ENCODE measurements around the gene EXOC2. TPM values are rescaled to one million over a fixed set of nuclear protein-coding genes. Genes with fewer than 3 reads are reported as not detected.

Gene EXOC2
- total RNA-seq, 4 donors from 2014 or later: 17.8 to 24.8 (median 21.4) TPM

GRCh38 chr6:636488-636887 is 56.5 kb downstream of the EXOC2 start:
- DNase-seq: no peak
- H3K9me3 ChIP-seq: no peaks in the 10 kb centered on the region
- H3K4me3 ChIP-seq: no peak overlapping the region
- TF ChIP-seq POLR2A (IDR thresholded peaks at IDR 0.05) (no peak), CTCF (IDR thresholded peaks at IDR 0.05) (no peak)
- H3K27me3 ChIP-seq: no peaks in the 10 kb centered on the region
- H3K36me3 ChIP-seq: peaks cover 0 to 49% (median 0%) of the 10 kb centered on the region in 3 donors
- 52 to 57% methylated on average over 5 of the region's 5 CpGs for WGBS, 2 donors
- H3K27ac ChIP-seq: peak overlapping the region in 1 of 4 donors; percentile 20
- peaks cover 0 to 9% (median 0%) of the 10 kb centered on the region in 3 donors for H3K4me1 ChIP-seq
- intact Hi-C loops (cut with DNase I): no loop called here

GRCh38 chr6:635233-635632 is 57.7 kb downstream of the EXOC2 start:
- Histone ChIP-seq H3K27ac (no peak overlapping the region), H3K9me3 (no peaks in the 10 kb centered on the region), H3K4me1 (peaks cover 0 to 6% (median 0%) of the 10 kb centered on the region in 3 donors), H3K36me3 (peaks cover 0 to 60% (median 0%) of the 10 kb centered on the region in 3 donors), H3K4me3 (no peak overlapping the region), H3K27me3 (no peaks in the 10 kb centered on the region)
- intact Hi-C loops (cut with DNase I): no loop called here
- 87 to 92% methylated on average over 5 of the region's 5 CpGs for WGBS, 2 donors
- no peak for DNase-seq
- TF ChIP-seq POLR2A (IDR thresholded peaks at IDR 0.05) (no peak), CTCF (IDR thresholded peaks at IDR 0.05) (no peak)

GRCh38 chr6:633611-634010 is 59.3 kb downstream of the EXOC2 start:
- TF ChIP-seq CTCF (IDR thresholded peaks at IDR 0.05) (no peak), POLR2A (IDR thresholded peaks at IDR 0.05) (no peak)
- Histone ChIP-seq H3K27me3 (no peaks in the 10 kb centered on the region), H3K4me3 (no peak overlapping the region), H3K36me3 (peaks cover 0 to 70% (median 0%) of the 10 kb centered on the region in 3 donors), H3K27ac (no peak overlapping the region), H3K9me3 (no peaks in the 10 kb centered on the region), H3K4me1 (peaks cover 0 to 3% (median 0%) of the 10 kb centered on the region in 3 donors)
- DNase-seq: no peak
- 75% methylated on average over 1 of the region's 1 CpG for WGBS, 2 donors
- intact Hi-C loops (cut with DNase I): no loop called here

- Histone ChIP-seq H3K36me3 (peaks cover 0 to 45% (median 0%) of the 10 kb centered on the region in 3 donors), H3K9me3 (no peaks in the 10 kb centered on the region), H3K4me1 (peaks cover 0 to 3% (median 0%) of the 10 kb centered on the region in 3 donors), H3K27me3 (no peaks in the 10 kb centered on the region), H3K27ac (no peak overlapping the region), H3K4me3 (no peak overlapping the region)
- WGBS, 2 donors: 63 to 84% methylated on average over 3 of the region's 3 CpGs
- intact Hi-C loops (cut with DNase I): no loop called here
- no peak for TF ChIP-seq POLR2A (IDR thresholded peaks at IDR 0.05)
- no peak for TF ChIP-seq CTCF (IDR thresholded peaks at IDR 0.05)
- no peak for DNase-seq
Observed at GRCh38 chr6:628766-629165, 64.2 kb downstream of the EXOC2 start.

DNA sequence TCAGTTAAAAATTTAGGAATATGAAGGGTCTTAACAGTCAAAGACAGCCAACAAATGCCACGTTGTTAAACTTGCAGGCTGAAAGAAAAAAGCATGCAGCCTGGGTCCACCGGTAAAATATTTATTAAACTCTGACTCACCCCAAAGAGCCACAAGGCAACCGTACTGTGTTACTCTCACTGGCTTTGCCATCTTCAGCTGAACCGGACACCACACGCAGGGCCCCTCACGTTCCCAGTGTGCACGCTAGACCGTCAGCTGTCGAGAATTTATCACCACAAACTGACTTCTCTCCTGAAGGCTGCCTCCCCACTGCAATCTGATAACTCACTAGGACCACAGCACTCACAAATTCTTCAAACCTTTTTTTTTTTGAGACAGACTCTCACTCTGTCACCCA is 66.7 kb downstream of the EXOC2 start:
- Histone ChIP-seq H3K36me3 (peaks cover 0 to 42% (median 0%) of the 10 kb centered on the region in 3 donors), H3K9me3 (no peaks in the 10 kb centered on the region), H3K27ac (no peak overlapping the region), H3K27me3 (no peaks in the 10 kb centered on the region), H3K4me3 (no peak overlapping the region), H3K4me1 (no peaks in the 10 kb centered on the region)
- TF ChIP-seq POLR2A (IDR thresholded peaks at IDR 0.05): no peak
- no peak for TF ChIP-seq CTCF (IDR thresholded peaks at IDR 0.05)
- WGBS, 2 donors: 78 to 94% methylated on average over 9 of the region's 9 CpGs
- intact Hi-C loops (cut with DNase I): no loop called here
- no peak for DNase-seq
